Fibroblast of skin of back (primary cell): Measurements from ENCODE around the gene STX1A. TPM values are rescaled to one million over a fixed set of nuclear protein-coding genes. Genes with fewer than 3 reads are reported as not detected.

ENCODE experiments used
- DNase-seq: peaks from one replicate; pipeline ENCODE4 v3.0.0-alpha.2; 2013
- polyA plus RNA-seq, 2 experiments: library from polyadenylated mRNA; unstranded; fragments of 120-200 nt; gene quantifications; one replicate each; pipeline ENCODE4 v1.2.1, GENCODE V29; 2013; ENCODE audit not compliant: insufficient read length in 2 of 2

STX1A gene
- 37.2 TPM for polyA plus RNA-seq (2013, experiment 1 of 2; ENCODE audit: insufficient read length)
- polyA plus RNA-seq (2013, experiment 2 of 2; ENCODE audit: insufficient read length): 13.3 TPM

DNA sequence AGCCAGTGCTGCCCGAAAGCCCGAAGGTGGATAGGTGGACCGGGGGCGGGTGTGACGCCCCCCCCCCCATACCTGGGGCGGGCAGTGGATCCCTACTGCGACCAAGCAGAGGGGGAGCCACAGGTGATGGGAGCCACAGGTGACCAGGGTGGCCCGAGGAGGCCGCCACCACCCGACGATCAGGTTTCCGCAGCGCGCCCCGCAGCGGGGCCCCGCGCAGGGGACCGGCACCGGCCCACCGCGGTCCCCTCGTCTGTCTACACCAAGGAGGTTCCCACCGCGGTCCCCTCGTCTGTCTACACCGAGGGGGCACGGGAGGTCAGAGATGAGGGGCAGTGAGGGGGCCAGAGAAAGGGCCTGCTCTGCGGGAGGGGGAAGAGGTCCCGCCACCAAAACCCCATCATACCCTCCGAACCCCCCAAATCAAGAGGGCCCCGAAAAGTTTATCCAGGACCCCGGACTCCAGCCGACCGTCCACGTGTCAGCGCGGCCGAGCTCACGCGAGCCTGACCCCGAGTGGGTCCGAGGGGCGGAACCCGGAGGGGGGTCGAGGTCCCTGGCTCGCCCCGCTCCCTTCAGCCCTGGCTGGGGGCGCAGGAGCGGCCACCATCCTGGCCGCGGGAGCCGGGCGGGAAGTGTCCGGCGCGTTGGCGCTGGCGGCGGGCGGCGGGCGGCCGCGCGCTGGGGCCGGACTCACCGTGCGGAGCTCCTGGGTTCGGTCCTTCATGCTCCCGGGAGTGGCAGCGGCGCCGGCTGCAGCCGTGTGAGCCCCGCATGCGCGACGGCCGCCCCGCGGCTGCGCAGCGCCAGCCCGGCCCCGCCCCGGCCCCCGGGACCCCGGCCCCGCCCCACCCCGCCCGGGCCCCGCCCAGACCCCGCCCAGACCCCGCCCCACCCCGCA is at the start of gene STX1A:
Gene STX1A (minus strand): TSS at position 765 of the 901 bp plus-strand sequence. CDS start 38 bp downstream, at position 727.
- DNase-seq: peak; percentile 77

DNA sequence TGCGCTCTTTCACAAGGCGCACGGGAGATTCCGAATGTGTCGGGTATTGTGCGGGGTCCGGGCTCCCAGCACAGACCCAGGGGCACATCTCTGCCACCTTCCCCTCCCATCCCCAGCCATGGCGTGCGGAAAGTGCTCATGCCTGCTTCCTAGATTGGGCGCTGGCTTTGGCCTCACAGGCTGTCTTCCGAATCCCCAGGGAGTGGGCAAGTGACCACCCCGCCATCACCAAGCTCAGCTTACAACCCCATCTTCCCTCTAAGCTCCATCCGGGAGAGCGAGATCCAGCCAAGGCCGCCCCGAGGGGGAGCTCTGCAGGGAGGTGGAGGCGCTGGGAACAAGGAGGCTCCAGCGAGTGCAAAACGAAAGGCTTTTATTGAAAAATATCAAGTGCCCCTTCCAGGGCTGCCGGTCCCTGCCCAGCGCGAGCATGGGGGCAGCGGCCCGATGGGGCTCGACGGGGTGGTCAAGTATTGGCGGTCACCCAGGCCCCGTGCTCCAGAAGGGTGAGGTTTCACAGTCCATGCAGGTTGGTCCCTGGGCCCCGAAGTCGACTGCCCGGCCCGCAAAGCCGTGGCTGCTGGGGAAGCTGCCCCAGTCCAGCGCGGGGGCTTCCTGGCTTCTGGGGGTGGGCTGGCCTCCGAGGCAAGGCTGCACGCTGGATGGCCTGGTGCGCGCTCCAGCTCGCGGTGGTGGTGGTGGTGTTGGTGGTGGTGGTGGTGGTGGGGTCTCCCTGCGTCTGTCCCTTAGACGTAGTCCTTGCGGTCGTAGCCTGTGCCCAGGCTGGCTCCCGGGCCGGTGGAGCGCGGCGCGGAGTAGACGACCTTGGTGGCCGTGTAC is 49.4 kb upstream of the STX1A start:
- DNase-seq: no peak

- no peak for DNase-seq
Observed at GRCh38 chr7:73766556-73767229, 47.2 kb upstream of the STX1A start.

GRCh38 chr7:73762659-73762999 is 43.2 kb upstream of the STX1A start:
- DNase-seq: no peak

- DNase-seq: no peak
Observed at GRCh38 chr7:73761854-73762658, 42.6 kb upstream of the STX1A start.

- no peak for DNase-seq
Observed at GRCh38 chr7:73758581-73759138, 39.2 kb upstream of the STX1A start.

DNA sequence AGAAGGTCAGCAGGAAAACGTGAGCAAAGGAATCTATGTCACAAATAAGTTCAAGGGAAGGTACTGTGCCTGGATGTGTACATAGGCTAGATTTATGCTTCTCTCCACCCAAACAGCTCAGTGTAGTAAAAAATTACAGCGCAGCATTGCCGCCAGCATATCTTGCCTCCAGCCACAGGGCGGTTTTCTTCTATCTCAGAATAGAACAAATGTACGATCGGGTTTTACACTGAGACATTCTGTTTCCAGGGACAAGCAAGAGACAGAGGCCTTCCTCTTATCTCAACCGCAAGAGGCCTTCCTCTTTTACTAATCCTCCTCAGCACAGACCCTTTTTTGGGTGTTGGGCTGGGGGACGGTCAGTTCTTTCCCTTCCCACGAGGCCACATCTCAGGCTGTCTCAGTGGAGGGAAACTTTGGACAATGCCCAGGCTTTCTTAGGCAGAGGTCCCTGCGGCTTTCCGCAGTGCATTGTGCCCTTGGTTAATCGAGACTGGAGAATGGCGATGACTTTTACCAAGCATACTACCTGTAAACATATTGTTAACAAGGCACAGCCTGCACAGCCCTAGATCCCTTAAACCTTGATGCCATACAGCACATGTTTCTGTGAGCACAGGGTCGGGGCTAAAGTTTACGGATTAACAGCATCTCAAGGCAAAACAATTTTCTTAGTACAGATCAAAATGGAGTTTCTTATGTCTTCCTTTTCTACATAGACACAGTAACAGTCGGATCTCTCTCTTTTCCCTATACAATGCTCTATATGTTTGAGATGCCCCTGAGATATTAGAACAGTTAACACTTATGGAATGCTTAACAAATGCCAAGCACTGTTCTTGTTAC is 30.7 kb upstream of the STX1A start:
- no peak for DNase-seq

GRCh38 chr7:73746378-73746777 is 26.9 kb upstream of the STX1A start:
- DNase-seq: no peak

DNA sequence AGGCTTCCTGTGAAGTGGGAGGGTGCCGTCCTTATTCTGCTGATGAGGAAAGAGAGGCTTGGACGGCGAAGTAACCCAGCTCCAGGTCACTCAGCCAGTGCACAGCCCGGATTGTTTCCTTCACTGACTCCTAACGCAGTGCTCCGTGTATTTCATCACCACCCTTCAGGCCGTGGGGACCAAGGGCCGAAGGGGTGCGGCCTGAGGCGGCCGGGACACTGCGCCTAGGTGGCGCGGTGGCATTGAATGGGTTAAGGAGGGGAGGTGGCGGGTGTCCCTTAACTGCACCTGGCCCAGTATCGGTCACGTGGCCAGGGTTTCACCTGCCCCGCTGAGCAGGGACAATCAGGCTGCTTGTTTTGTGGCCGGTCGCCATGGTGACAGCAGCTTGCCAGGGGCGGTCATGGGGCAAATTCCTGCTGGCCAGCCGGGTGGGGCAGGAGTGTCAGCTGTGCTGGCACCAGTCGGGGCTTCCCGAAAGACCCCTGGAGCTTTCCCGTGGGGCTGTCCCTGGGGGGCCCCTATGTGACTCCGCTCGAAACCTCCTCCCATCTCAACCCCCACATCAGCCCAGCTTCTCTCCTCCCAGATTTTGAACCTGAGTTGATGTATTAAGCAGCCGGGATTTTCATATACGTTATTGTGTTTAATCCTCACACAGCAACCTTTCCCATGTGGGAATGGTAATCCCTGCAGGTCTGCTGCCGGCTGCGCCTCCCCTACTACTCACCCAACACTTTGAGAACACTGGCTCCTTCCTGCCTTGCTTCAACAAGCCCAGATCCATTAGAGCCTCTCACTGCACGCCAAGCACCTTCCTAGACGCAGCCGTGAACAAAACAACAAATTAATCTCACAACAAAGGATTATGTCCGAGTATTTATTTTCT is 23.5 kb upstream of the STX1A start:
- no peak for DNase-seq

DNA sequence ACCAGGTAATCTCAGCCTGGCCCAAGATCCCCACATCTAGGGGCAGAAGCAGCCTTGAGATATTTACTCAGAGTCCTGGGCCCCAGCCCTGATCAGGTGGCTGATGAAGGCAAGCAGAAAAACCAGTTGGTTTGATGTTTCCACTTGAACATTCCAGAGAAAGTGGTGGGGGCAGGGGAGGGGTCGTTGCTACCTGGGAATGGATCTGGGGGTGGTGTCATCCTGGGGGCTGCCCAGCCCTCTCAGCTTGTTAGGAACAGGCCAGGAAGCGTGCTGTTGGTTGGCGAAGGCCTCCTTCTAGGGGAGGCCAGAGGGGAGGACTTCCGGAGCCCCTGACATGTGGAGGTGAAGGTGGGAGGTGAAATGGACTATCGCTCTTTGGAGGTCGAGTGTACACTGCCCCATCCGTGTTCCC is 22.9 kb upstream of the STX1A start:
- DNase-seq: no peak

GRCh38 chr7:73741600-73741999 is 22.1 kb upstream of the STX1A start:
- DNase-seq: no peak

- DNase-seq: no peak
Observed at GRCh38 chr7:73740771-73741170, 21.3 kb upstream of the STX1A start.

- no peak for DNase-seq
Observed at GRCh38 chr7:73740212-73740611, 20.7 kb upstream of the STX1A start.

DNA sequence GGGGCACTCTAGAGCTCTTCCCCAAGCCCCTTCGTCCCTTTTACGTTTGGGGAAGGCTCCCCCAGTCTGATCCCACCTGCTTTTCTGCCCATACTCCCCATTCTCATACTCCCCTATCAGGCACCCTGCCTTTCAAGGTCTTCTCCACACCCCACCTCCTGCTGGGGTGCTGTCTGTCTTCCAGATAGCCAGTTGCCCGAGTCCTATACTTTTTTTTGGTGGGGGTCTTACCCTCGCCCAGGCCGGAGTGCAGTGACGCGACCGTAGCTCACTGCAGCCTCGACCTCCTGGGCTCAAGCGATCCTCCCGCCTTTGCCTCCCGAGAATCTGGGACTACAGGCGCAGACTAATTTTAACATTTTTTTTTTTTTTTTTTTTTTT is 19.9 kb upstream of the STX1A start:
- DNase-seq: no peak

GRCh38 chr7:73738612-73739386 is 19.3 kb upstream of the STX1A start, which contains the start of gene ABHD11:
ABHD11 (minus strand) TSS chr7:73738802; CDS start chr7:73738770, 32 bp downstream.
- peak; percentile 90 for DNase-seq

- peak; percentile 51 for DNase-seq
Observed at GRCh38 chr7:73738220-73738611, 18.7 kb upstream of the STX1A start.

- no peak for DNase-seq
Observed at GRCh38 chr7:73737491-73738219, 18.2 kb upstream of the STX1A start.

DNA sequence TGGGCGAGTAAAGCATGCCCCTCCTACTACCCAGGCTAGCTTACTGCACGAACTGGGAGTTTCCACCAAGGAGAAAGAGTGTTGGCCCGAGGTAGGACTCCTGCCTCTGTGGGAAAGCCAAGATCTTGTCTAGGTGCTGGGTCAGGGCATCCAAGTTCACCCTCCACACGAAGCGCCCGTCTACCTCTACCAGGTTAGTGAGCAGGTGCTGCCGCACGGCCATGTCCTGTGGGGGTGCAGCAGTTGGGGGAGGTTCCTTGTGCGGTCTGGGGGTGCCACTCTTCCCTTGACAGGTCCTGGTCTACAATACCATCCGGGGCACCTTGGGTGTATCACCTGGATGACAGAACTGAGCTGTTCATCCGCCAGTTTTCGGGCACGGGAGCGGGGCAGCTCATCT is 17.4 kb upstream of the STX1A start:
- no peak for DNase-seq
